ENCODE data around the gene LGALS4.

LGALS4 gene

GRCh38 chr19:38817081-38817480 is 4.3 kb upstream of the LGALS4 start:
- TF ChIP-seq NFIC (IDR thresholded peaks at IDR 0.05), result no peak
- TF ChIP-seq EGR1 (IDR thresholded peaks at IDR 0.05), result no peak
- TF ChIP-seq USF1 (IDR thresholded peaks at IDR 0.05), result no peak
- TF ChIP-seq TAF1 (IDR thresholded peaks at IDR 0.05; ENCODE audit: low read depth), result no peak
- no peak for TF ChIP-seq EP300 (IDR thresholded peaks at IDR 0.05; ENCODE audit: borderline replicate concordance)
- no peak for TF ChIP-seq CEBPB (IDR thresholded peaks at IDR 0.05)
- no peak for TF ChIP-seq MAX (IDR thresholded peaks at IDR 0.05)
- no peak for TF ChIP-seq YY1 (IDR thresholded peaks at IDR 0.05; ENCODE audit: low read depth)
- no peak for TF ChIP-seq TEAD4 (IDR thresholded peaks at IDR 0.05)
- TF ChIP-seq RAD21 (IDR thresholded peaks at IDR 0.05; ENCODE audit: low read depth), result no peak
- no peak for TF ChIP-seq CREB1 (IDR thresholded peaks at IDR 0.05; ENCODE audit: low read depth)
- TF ChIP-seq FOXM1 (IDR thresholded peaks at IDR 0.05; ENCODE audit: borderline replicate concordance, low read depth), result no peak
- no peak for TF ChIP-seq ZBTB7A (IDR thresholded peaks at IDR 0.05; ENCODE audit: low read depth)
- TF ChIP-seq REST (IDR thresholded peaks at IDR 0.05; ENCODE audit: low read depth), result no peak
- TF ChIP-seq TCF12 (IDR thresholded peaks at IDR 0.05; ENCODE audit: low read depth), result no peak

GRCh38 chr19:38816131-38816750 is 3.5 kb upstream of the LGALS4 start:
- TF ChIP-seq FOXM1 (IDR thresholded peaks at IDR 0.05; ENCODE audit: borderline replicate concordance, low read depth), result no peak
- no peak for TF ChIP-seq TEAD4 (IDR thresholded peaks at IDR 0.05)
- TF ChIP-seq CREB1 (IDR thresholded peaks at IDR 0.05; ENCODE audit: low read depth), result no peak
- TF ChIP-seq REST (IDR thresholded peaks at IDR 0.05; ENCODE audit: low read depth), result no peak
- no peak for TF ChIP-seq EP300 (IDR thresholded peaks at IDR 0.05; ENCODE audit: borderline replicate concordance)
- no peak for TF ChIP-seq RAD21 (IDR thresholded peaks at IDR 0.05; ENCODE audit: low read depth)
- TF ChIP-seq USF1 (IDR thresholded peaks at IDR 0.05), result no peak
- no peak for TF ChIP-seq TCF12 (IDR thresholded peaks at IDR 0.05; ENCODE audit: low read depth)
- no peak for TF ChIP-seq CEBPB (IDR thresholded peaks at IDR 0.05)
- TF ChIP-seq EGR1 (IDR thresholded peaks at IDR 0.05), result no peak
- TF ChIP-seq YY1 (IDR thresholded peaks at IDR 0.05; ENCODE audit: low read depth), result no peak
- no peak for TF ChIP-seq ZBTB7A (IDR thresholded peaks at IDR 0.05; ENCODE audit: low read depth)
- no peak for TF ChIP-seq NFIC (IDR thresholded peaks at IDR 0.05)
- no peak for TF ChIP-seq TAF1 (IDR thresholded peaks at IDR 0.05; ENCODE audit: low read depth)
- TF ChIP-seq MAX (IDR thresholded peaks at IDR 0.05), result no peak

- no peak for TF ChIP-seq NFIC (IDR thresholded peaks at IDR 0.05)
- TF ChIP-seq RAD21 (IDR thresholded peaks at IDR 0.05; ENCODE audit: low read depth), result no peak
- no peak for TF ChIP-seq ZBTB7A (IDR thresholded peaks at IDR 0.05; ENCODE audit: low read depth)
- TF ChIP-seq USF1 (IDR thresholded peaks at IDR 0.05), result no peak
- no peak for TF ChIP-seq YY1 (IDR thresholded peaks at IDR 0.05; ENCODE audit: low read depth)
Observed at GRCh38 chr19:38815059-38816001, 2.6 kb upstream of the LGALS4 start.

GRCh38 chr19:38813323-38813722 is 578 bp upstream of the LGALS4 start:
- TF ChIP-seq EGR1 (IDR thresholded peaks at IDR 0.05) (no peak), MAX (IDR thresholded peaks at IDR 0.05) (no peak), TAF1 (IDR thresholded peaks at IDR 0.05; ENCODE audit: low read depth) (no peak), CREB1 (IDR thresholded peaks at IDR 0.05; ENCODE audit: low read depth) (no peak), NFIC (IDR thresholded peaks at IDR 0.05) (no peak), ZBTB7A (IDR thresholded peaks at IDR 0.05; ENCODE audit: low read depth) (no peak), REST (IDR thresholded peaks at IDR 0.05; ENCODE audit: low read depth) (no peak), USF1 (IDR thresholded peaks at IDR 0.05) (no peak), EP300 (IDR thresholded peaks at IDR 0.05; ENCODE audit: borderline replicate concordance) (no peak), FOXM1 (IDR thresholded peaks at IDR 0.05; ENCODE audit: borderline replicate concordance, low read depth) (no peak), CEBPB (IDR thresholded peaks at IDR 0.05) (no peak), YY1 (IDR thresholded peaks at IDR 0.05; ENCODE audit: low read depth) (no peak), RAD21 (IDR thresholded peaks at IDR 0.05; ENCODE audit: low read depth) (no peak), TCF12 (IDR thresholded peaks at IDR 0.05; ENCODE audit: low read depth) (no peak), TEAD4 (IDR thresholded peaks at IDR 0.05) (no peak)
